COLO668 (cell line): ENCODE results near the gene ITGB8.

ENCODE experiments used
- DNase-seq: peaks from one replicate; lab custom pipeline; 2025; ENCODE audit not compliant: unreplicated experiment; lab: John Stamatoyannopoulos, UW

ITGB8 gene

GRCh38 chr7:20331910-20332813 is 1.5 kb downstream of the ITGB8 start:
- DNase-seq: no peak

GRCh38 chr7:20338285-20338684 is 7.6 kb downstream of the ITGB8 start:
- no peak for DNase-seq

- no peak for DNase-seq
These were observed 10.1 kb downstream of the ITGB8 start for GRCh38 chr7:20340839-20341238.

GRCh38 chr7:20343205-20343604 is 12.5 kb downstream of the ITGB8 start:
- no peak for DNase-seq

GRCh38 chr7:20343941-20344340 is 13.2 kb downstream of the ITGB8 start:
- no peak for DNase-seq

GRCh38 chr7:20344396-20344795 is 13.7 kb downstream of the ITGB8 start:
- no peak for DNase-seq

GRCh38 chr7:20346577-20346976 is 15.9 kb downstream of the ITGB8 start:
- no peak for DNase-seq

- no peak for DNase-seq
These were observed 17.0 kb downstream of the ITGB8 start for GRCh38 chr7:20347680-20348079.

- no peak for DNase-seq
These were observed 17.6 kb downstream of the ITGB8 start for GRCh38 chr7:20348125-20348807.

- DNase-seq: no peak
These were observed 19.8 kb downstream of the ITGB8 start for GRCh38 chr7:20350518-20350951.

- DNase-seq: no peak
These were observed 20.4 kb downstream of the ITGB8 start for GRCh38 chr7:20350996-20351692.

GRCh38 chr7:20351901-20352300 is 21.2 kb downstream of the ITGB8 start:
- DNase-seq: no peak

- no peak for DNase-seq
These were observed 22.0 kb downstream of the ITGB8 start for GRCh38 chr7:20352573-20353306.

GRCh38 chr7:20354610-20355528 is 24.2 kb downstream of the ITGB8 start:
- no peak for DNase-seq

- no peak for DNase-seq
These were observed 27.4 kb downstream of the ITGB8 start for GRCh38 chr7:20358106-20358505.

- DNase-seq: no peak
These were observed 28.1 kb downstream of the ITGB8 start for GRCh38 chr7:20358762-20359282.

GRCh38 chr7:20359341-20359963 is 28.8 kb downstream of the ITGB8 start:
- no peak for DNase-seq

GRCh38 chr7:20362574-20363253 is 32.0 kb downstream of the ITGB8 start:
- DNase-seq: no peak
